Measurements from ENCODE around the gene RFC5.
A peak's percentile ranks its signal among the peaks of the same experiment; 100 is the strongest.
"Not testable (repeated sequence)": the region's sequence is repeated elsewhere in the genome, so short reads cannot be mapped to it uniquely, and the experiment has no call there.

RFC5 gene

GRCh38 chr12:118015944-118016343, 559 bp upstream of the RFC5 start:
- DNase-seq: no peak

DNA sequence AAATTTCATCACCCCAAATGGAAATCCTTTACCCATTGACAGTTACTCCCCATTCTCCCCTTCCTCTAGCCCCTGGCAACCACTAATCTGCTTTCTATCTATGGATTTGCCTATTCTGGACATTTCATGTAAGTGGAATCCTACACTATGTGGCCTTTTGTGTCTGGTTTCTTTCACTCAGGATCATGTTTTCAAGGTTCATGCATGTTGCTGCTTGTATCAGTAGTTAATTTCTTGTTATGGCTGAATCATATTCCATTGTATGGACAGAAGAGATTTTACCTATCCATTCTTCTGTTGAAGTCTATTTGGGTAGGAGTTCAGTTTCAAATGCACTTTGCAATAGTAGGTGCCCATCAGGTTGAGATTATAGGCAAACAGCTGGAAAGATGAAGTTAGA, 1.4 kb downstream of the RFC5 start:
- no peak for DNase-seq

- no peak for DNase-seq
These were observed 3.5 kb downstream of the RFC5 start for GRCh38 chr12:118020036-118020435.

DNA sequence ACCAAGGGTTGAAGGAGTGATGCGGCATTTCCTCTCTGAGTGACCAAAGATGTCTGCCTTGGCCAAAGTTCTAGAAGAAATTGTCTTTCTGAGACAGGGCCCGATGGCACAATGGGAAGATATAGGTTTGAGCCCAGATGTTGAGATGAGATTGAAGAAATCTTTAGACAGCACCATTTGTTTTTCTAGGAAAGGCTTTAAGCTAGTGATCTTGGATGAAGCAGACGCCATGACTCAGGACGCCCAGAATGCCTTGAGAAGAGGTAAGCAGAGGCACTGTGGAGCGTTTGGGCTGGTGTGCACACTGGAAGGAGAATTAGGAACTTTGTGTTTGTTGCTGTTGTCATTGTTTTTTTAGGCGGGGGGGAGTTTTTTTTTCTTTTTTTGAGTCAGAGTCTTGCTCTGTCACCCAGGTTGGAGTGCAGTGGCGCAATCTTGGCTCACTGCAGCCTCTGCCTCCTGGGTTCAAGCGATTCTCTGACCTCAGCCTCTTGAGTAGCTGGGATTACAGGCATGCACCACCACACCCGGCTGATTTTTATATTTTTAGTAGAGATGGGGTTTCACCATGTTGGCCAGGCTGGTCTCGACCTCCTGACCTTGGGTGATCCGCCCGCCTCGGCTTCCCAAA, 5.7 kb downstream of the RFC5 start:
- DNase-seq: not testable (repeated sequence)

GRCh38 chr12:118022728-118023109, 6.2 kb downstream of the RFC5 start:
- no peak for DNase-seq

DNA sequence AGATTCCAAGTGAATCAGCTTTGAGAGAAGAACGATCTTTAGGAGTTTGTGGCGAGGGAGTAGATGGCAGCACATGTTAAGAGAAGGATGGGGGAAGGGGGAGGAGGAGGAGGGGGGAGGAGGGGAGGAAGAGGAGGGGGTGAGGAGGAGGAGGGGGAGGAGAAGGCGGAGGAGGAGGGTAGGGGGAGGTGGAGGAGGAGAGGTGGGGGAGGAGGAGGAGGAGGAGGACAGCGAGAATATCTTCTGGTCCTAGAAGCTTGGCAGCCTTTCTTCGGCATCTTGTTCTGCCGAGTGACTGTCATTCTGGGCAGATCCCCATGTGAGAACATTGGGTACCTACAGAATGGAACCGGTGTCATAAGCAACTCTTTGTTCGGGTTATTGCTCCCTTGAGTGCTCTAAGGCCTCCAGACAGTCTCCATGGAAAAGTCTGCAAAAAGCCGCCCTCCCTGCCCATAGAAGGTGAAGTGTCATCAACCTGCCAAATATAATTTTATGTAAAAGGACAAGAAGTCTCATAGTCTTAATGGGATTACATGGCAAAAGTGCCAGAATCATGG, 6.9 kb downstream of the RFC5 start:
- no peak for DNase-seq

DNA sequence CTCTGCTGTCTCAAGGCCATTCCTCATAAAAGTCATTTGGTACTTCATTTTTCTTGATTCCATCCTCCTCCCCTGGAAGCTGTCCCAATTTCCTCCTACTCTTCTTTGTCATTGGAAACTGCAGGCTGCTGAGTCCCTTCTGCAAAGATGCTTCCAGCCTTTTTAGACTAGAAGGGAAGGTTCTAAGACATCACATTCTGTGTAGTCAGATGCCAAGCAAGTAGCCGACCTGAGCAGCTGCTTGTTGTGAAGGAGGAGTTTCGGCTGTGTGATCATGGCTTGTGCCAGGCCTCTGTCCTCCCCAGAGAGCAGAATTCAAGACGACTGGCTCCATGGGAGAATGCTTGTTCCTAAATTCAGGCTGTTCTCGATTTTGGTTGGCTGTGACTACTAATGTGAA, 8.7 kb downstream of the RFC5 start:
- no peak for DNase-seq

GRCh38 chr12:118029166-118029565, 12.7 kb downstream of the RFC5 start:
- DNase-seq: no peak

- DNase-seq: no peak
These were observed 15.7 kb downstream of the RFC5 start for GRCh38 chr12:118032188-118032587.

DNA sequence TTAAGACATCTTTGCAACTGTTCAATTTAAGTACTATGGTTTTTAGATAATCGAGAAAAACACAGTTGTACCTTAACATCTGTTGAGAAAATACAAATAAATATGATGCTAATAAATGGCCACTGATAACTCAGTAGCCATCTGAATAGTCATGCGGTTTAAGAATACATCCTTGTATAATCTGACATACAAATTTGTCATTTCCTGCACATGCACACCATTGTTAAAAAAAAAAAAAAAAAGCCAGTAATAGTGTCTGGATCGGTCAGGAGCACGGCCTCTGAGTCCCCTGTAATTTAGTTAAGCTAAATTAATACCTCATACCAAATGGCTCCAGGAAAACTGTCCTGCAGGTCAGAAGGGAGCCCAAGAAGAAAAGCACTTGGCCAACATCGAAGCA, 16.8 kb downstream of the RFC5 start:
- no peak for DNase-seq

GRCh38 chr12:118033902-118034301, 17.4 kb downstream of the RFC5 start:
- no peak for DNase-seq

- DNase-seq: no peak
These were observed 18.1 kb downstream of the RFC5 start for GRCh38 chr12:118034429-118035189.

GRCh38 chr12:118035190-118036041, 18.9 kb downstream of the RFC5 start:
- no peak for DNase-seq

GRCh38 chr12:118036672-118037411, 20.3 kb downstream of the RFC5 start:
- DNase-seq: no peak

DNA sequence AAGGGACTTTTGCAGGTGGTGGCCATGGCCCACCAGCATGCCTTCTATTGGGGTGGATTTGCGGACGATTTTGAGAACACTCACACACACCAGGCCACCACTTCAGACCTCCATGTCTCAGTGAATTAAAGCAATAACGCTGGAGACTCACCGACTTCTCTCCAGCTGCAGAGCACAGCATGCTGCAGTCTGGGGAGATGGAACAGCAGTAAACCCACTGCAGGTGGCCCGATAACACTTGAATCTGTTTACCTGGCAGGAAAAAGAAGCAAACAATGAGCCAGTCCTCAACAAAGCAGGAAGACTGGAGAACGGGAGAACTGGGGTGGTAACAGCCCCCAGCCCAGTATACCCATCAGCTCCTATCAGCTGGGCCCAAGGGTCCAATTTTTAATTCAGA, 21.6 kb downstream of the RFC5 start:
- DNase-seq: peak; percentile 79

DNA sequence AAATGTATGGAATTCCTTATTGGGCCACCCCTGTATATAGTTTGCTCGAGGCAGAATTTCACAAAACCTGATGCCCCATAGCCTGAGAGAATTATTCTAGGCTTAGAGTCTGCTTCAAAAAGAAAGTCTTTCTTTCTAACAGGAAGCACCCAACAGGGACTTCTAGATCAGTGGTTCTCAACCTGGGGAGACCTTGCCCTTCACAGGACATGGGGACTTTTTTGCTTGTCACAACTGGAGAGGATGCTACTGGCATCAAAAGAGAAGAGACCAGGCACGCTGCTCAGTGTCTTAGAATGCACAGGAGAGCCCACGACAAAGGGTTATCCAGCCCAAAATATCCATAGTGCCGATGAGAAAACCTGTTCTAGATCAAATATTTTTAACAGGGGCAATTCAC, 25.6 kb downstream of the RFC5 start:
- DNase-seq: no peak

DNA sequence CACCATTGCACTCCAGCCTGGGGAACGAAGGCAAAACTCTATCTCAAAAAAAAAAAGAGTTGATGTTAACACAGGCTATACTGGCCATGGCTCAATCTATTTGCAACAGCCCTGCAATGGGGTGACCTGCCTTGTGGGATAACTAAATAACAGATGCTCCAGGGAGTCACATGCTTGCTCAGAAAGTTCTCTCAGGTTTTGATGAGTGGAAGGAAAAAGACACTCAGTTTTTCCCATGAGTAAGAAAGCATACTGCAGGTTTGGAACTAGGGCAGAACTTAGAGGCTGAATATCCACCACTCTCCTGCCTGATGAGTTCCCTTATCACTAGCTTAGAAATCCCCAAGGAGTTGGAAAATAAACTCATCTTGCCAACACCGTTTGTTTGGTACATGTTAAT, 27.6 kb downstream of the RFC5 start:
- no peak for DNase-seq

GRCh38 chr12:118044577-118044976, 28.1 kb downstream of the RFC5 start:
- no peak for DNase-seq

- DNase-seq: no peak
These were observed 29.9 kb downstream of the RFC5 start for GRCh38 chr12:118046430-118046829.

GRCh38 chr12:118050972-118051910, 34.7 kb downstream of the RFC5 start:
- no peak for DNase-seq

- DNase-seq: no peak
These were observed 36.0 kb downstream of the RFC5 start for GRCh38 chr12:118052324-118053070.
